Right renal cortex interstitium (tissue), 3 donors: ENCODE results near the gene LINC01488. TPM values are rescaled to one million over a fixed set of nuclear protein-coding genes. Genes with fewer than 3 reads are reported as not detected.

Experiments
- DNase-seq, 3 donors: peaks; one replicate each; pipeline ENCODE4 v3.0.0-alpha.2; 2013; ENCODE audit warnings: low read depth in 3 of 3, low spot score in 2 of 3
- polyA plus RNA-seq, 3 donors: library from polyadenylated mRNA; unstranded; fragments of 120-200 nt; gene quantifications; one replicate each; pipeline ENCODE4 v1.2.1, GENCODE V29; 2013; ENCODE audit not compliant: insufficient read length in 3 of 3

The LINC01488 gene
- polyA plus RNA-seq, 3 donors, result 0.04 to 0.06 TPM; not detected in 1

- no peak for DNase-seq
These were observed 58.9 kb downstream of the LINC01488 start for GRCh38 chr11:69540118-69541000.

DNA sequence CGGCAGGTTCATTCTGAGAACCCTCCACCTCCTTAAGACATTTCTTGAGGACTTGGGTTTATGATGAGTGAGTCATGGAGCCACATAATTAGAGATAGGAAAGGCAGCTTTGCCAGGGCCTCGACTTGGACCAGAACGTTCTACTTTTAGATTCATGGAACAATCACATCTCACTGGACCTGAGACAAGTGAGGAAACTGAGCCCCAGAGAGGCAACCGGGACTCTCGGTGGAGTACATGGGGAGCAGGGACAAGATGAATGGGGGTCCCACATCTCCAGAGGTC, 59.5 kb downstream of the LINC01488 start:
- DNase-seq, result no peak

DNA sequence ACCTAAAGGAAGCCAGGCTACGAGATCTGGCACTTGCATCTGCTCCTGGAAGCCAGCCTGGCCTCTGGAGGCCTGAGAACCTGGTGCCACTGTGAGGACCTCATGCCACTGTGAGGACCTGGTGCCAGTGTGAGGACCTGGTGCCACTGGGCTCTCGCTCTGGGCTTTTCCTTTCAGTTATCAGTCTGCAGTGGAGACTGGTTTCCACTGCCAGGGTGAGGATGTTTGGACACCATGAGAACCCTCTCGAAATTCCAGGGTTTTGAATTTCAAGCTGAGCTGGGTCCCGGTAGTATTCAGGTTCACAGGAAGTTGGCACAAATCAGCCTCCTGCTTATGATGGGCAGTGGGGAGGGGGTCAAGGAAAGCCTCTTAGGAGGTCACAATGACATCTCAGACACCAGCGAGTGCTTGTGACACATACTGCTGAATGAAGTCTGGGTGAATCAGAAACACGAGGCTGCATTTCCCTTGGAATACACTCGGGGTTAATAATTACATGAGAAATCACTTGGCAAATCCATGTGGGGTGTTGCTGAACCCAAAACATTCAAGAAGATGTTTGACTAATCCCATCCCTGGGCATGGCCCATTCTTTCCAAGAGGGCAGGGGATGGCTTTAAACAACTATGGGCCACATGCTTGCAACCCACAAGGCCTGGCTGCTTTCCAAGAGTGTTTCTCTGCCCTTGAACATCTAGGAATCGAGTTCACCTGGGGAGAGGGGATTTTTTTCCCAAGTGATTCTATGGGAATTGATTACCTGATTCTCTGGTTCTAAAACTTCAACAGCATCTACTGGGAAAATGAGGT, 60.2 kb downstream of the LINC01488 start:
- no peak for DNase-seq

GRCh38 chr11:69542314-69543168, 61.1 kb downstream of the LINC01488 start:
- DNase-seq, result no peak

Other genes with a start within 250 kb of the LINC01488 start
- gene MYEOV, start 187.5 kb upstream of the LINC01488 start, polyA plus RNA-seq, result 1 to 10 TPM; 4.5 to 5.6 (median 4.8) TPM
- gene CCND1, start 159.5 kb downstream of the LINC01488 start, polyA plus RNA-seq, result 100 to 1,000 TPM; 115 to 142 (median 126) TPM
- 10 to 100 TPM; 18.5 to 21.5 (median 20.3) TPM for gene LTO1, start 193.7 kb downstream of the LINC01488 start, polyA plus RNA-seq
- gene FGF19, start 222.4 kb downstream of the LINC01488 start, polyA plus RNA-seq, result 1 to 10 TPM in 2 of 3 donors, under 1 TPM in 1; 0.19 to 1.5 (median 1.3) TPM